Thoracic aorta (tissue), 2 donors: Measurements from ENCODE around the gene EIF2A. TPM values are rescaled to one million over a fixed set of nuclear protein-coding genes. Genes with fewer than 3 reads are reported as not detected.

Experiments
- ATAC-seq: fragments of 150-250 bp; one replicate; pipeline ENCODE4 v1.8.0; 2017; ENCODE audit warnings: low read depth; ENCODE audit not compliant: insufficient number of reproducible peaks, low FRiP score
- DNase-seq: peaks from one replicate; pipeline ENCODE4 v3.0.0-alpha.2; 2020; ENCODE audit warnings: low spot score
- H3K27ac ChIP-seq, 2 donors: fragments of 200-600 bp; sonication (generic); 1 replicate in 1 of 2; 2 replicates in 1 of 2; pipeline ENCODE4 v1.5.1; 2016; ENCODE audit warnings: mild to moderate bottlenecking in 2 of 2, moderate library complexity in 2 of 2
- H3K27me3 ChIP-seq: fragments of 200-600 bp; sonication (generic); replicated peaks from 2 replicates; pipeline ENCODE4 v1.6.0; 2016; ENCODE audit warnings: mild to moderate bottlenecking; ENCODE audit not compliant: insufficient read depth
- H3K36me3 ChIP-seq: fragments of 200-600 bp; sonication (generic); one replicate; pipeline ENCODE4 v1.5.1; 2016
- H3K4me1 ChIP-seq, 2 donors: fragments of 200-600 bp; sonication (generic); 1 replicate in 1 of 2; 2 replicates in 1 of 2; pipeline versions ENCODE4 v1.5.1 to v1.6.0; 2016; ENCODE audit warnings: low read depth in 2 of 2, mild to moderate bottlenecking in 1 of 2; ENCODE audit not compliant: control insufficient read depth in 1 of 2
- H3K4me3 ChIP-seq: fragments of 200-600 bp; sonication (generic); 2 replicates; pipeline ENCODE4 v1.5.1; 2016; ENCODE audit warnings: mild to moderate bottlenecking
- H3K9me3 ChIP-seq: fragments of 200-600 bp; sonication (generic); 2 replicates; pipeline ENCODE4 v1.5.1; 2016
- CTCF ChIP-seq: fragments of 200-600 bp; sonication (generic); IDR thresholded peaks from one replicate; pipeline ENCODE4 v1.5.1; 2019; ENCODE audit warnings: antibody characterized with exemption
- total RNA-seq, 2 donors: library from RNA; depleted of rRNA; stranded (reverse); fragments of >200 nt; gene quantifications; one replicate each; pipeline versions ENCODE4 v1.1.0 to v1.2.3, GENCODE V29; 2016

The EIF2A gene
- total RNA-seq, 2 donors from 2014 or later, result 124 to 173 TPM

GRCh38 chr3:150607267-150608065 lies 60.9 kb downstream of the EIF2A start:
- Histone ChIP-seq H3K4me3 (no peak overlapping the region), H3K4me1 (peaks cover 8 to 68% of the 10 kb centered on the region in 2 donors), H3K9me3 (no peaks in the 10 kb centered on the region), H3K27me3 (no peaks in the 10 kb centered on the region), H3K27ac (no peak overlapping the region), H3K36me3 (no peaks in the 10 kb centered on the region)
- DNase-seq, result no peak
- ATAC-seq, result no peak
- no peak for TF ChIP-seq CTCF

GRCh38 chr3:150609988-150610387 lies 63.4 kb downstream of the EIF2A start:
- Histone ChIP-seq H3K4me3 (no peak overlapping the region), H3K9me3 (no peaks in the 10 kb centered on the region), H3K27ac (no peak overlapping the region), H3K27me3 (no peaks in the 10 kb centered on the region), H3K36me3 (peaks cover 5% of the 10 kb centered on the region), H3K4me1 (peaks cover 4 to 53% of the 10 kb centered on the region in 2 donors)
- ATAC-seq (no peak), DNase-seq (no peak)
- TF ChIP-seq CTCF, result no peak

- TF ChIP-seq CTCF, result no peak
- Histone ChIP-seq H3K4me3 (no peak overlapping the region), H3K36me3 (peaks cover 5% of the 10 kb centered on the region), H3K27me3 (no peaks in the 10 kb centered on the region), H3K27ac (no peak overlapping the region), H3K4me1 (peaks cover 4 to 45% of the 10 kb centered on the region in 2 donors), H3K9me3 (no peaks in the 10 kb centered on the region)
- ATAC-seq, result no peak
- DNase-seq, result no peak
These were observed 64.2 kb downstream of the EIF2A start for GRCh38 chr3:150610785-150611184.

GRCh38 chr3:150611666-150612065 lies 65.1 kb downstream of the EIF2A start:
- no peak for ATAC-seq
- no peak overlapping the region for H3K27ac ChIP-seq
- no peak for TF ChIP-seq CTCF
- no peak overlapping the region for H3K4me3 ChIP-seq
- H3K9me3 ChIP-seq, result no peaks in the 10 kb centered on the region
- H3K4me1 ChIP-seq, result peaks cover 4 to 36% of the 10 kb centered on the region in 2 donors
- no peaks in the 10 kb centered on the region for H3K27me3 ChIP-seq
- H3K36me3 ChIP-seq, result peaks cover 5% of the 10 kb centered on the region
- no peak for DNase-seq

- Histone ChIP-seq H3K4me3 (no peak overlapping the region), H3K27ac (no peak overlapping the region), H3K9me3 (no peaks in the 10 kb centered on the region), H3K36me3 (peaks cover 5% of the 10 kb centered on the region), H3K4me1 (peaks cover 4 to 28% of the 10 kb centered on the region in 2 donors), H3K27me3 (no peaks in the 10 kb centered on the region)
- no peak for DNase-seq
- TF ChIP-seq CTCF, result no peak
- ATAC-seq, result no peak
These were observed 65.9 kb downstream of the EIF2A start for GRCh38 chr3:150612494-150612893.
